Endothelial cell of umbilical vein (primary cell): ENCODE results near the gene MTCH2. TPM values are rescaled to one million over a fixed set of nuclear protein-coding genes. Genes with fewer than 3 reads are reported as not detected.

ENCODE experiments used
- Bru-seq: library from RNA; stranded (reverse); fragments of 400-500 nt; gene quantifications from one replicate; lab custom pipeline; 2021; lab: Mats Ljungman, UMichigan
- BruChase-seq, 2 experiments: library from RNA; stranded (reverse); fragments of 400-500 nt; gene quantifications; one replicate each; lab custom pipeline; 2021; lab: Mats Ljungman, UMichigan
- BruUV-seq: library from RNA; stranded (reverse); fragments of 400-500 nt; replicated peaks from 2 replicates; lab custom pipeline; 2021; lab: Mats Ljungman, UMichigan
- CTCF ChIA-PET: fragments of 300-600, 350-600 bp; sonication (Branson Sonifier 250); formaldehyde crosslinking; loops from one replicate; lab custom pipeline; 2021; ENCODE audit warnings: antibody characterized with exemption, inconsistent platforms; lab: Charles Lee
- POLR2A ChIA-PET: fragments of 300-600, 350-600 bp; sonication (Branson Sonifier 250); formaldehyde crosslinking; loops from one replicate; lab custom pipeline; 2021; ENCODE audit warnings: antibody characterized with exemption, inconsistent platforms; lab: Charles Lee
- DNase-seq: peaks from one replicate; pipeline ENCODE4 v3.0.0-alpha.2; 2011; ENCODE audit warnings: low read depth, low spot score
- FAIRE-seq: peaks from 2 replicates; lab custom pipeline; 2011; peaks lifted over from hg19 to GRCh38; lab: Jason Lieb, UNC
- H2AFZ ChIP-seq: 2 replicates; pipeline ENCODE4 v1.6.0; 2012; ENCODE audit warnings: low read depth, low read length, control low read depth, inconsistent platforms
- H3K27ac ChIP-seq: 2 replicates; pipeline ENCODE4 v1.5.1; 2011; ENCODE audit warnings: low read depth, mild to moderate bottlenecking, control low read depth, low read length, moderate library complexity; ENCODE audit not compliant: insufficient read depth
- H3K27me3 ChIP-seq, 2 experiments: 2 replicates each; pipeline versions ENCODE4 v1.6.0 to v1.6.1; 2011; ENCODE audit warnings: low read length in 2 of 2, mixed read lengths in 1 of 2; ENCODE audit not compliant: control insufficient read depth in 2 of 2, insufficient read depth in 2 of 2
- H3K36me3 ChIP-seq, 2 experiments: 2 replicates in 1 of 2; 3 replicates in 1 of 2; pipeline ENCODE4 v1.5.1; 2011; ENCODE audit warnings: low read length in 2 of 2, mild to moderate bottlenecking in 1 of 2, moderate library complexity in 1 of 2; ENCODE audit not compliant: control insufficient read depth in 2 of 2, insufficient read depth in 2 of 2; ENCODE audit errors: extremely low read depth in 1 of 2
- H3K4me1 ChIP-seq: 3 replicates; pipeline ENCODE4 v1.5.1; 2011; ENCODE audit warnings: mild to moderate bottlenecking, low read length; ENCODE audit not compliant: control insufficient read depth, insufficient read depth; ENCODE audit errors: extremely low read depth
- H3K4me2 ChIP-seq: 2 replicates; pipeline ENCODE4 v1.6.1; 2011; ENCODE audit warnings: low read length, control low read depth, mixed read lengths; ENCODE audit not compliant: insufficient read depth
- H3K4me3 ChIP-seq, 3 experiments: fragments of 200-600 bp in 1 of 3; sonication (generic), shearing (Covaris generic) in 1 of 3; replicated peaks in 1 of 3; 2 replicates each; pipeline ENCODE4 v1.5.1; 2011 to 2016; ENCODE audit warnings: control low read depth in 3 of 3, low read length in 3 of 3, mild to moderate bottlenecking in 2 of 3, inconsistent platforms in 1 of 3, low read depth in 1 of 3, moderate library complexity in 1 of 3; ENCODE audit not compliant: insufficient read depth in 1 of 3
- H3K79me2 ChIP-seq: 2 replicates; pipeline ENCODE4 v1.6.0; 2012; ENCODE audit warnings: low read length, inconsistent platforms; ENCODE audit not compliant: control insufficient read depth, insufficient read depth
- H3K9ac ChIP-seq: replicated peaks from 2 replicates; pipeline ENCODE3; 2011; ENCODE audit warnings: low read length, control low read depth; ENCODE audit not compliant: insufficient read depth; ENCODE audit errors: extremely low read depth
- H3K9me1 ChIP-seq: replicated peaks from 3 replicates; pipeline ENCODE4 v1.6.0; 2011; ENCODE audit warnings: mild to moderate bottlenecking, low read length; ENCODE audit not compliant: control insufficient read depth, insufficient read depth; ENCODE audit errors: extremely low read depth
- H3K9me3 ChIP-seq: replicated peaks from 2 replicates; pipeline ENCODE4 v1.5.1; 2012; ENCODE audit warnings: low read length, inconsistent platforms; ENCODE audit not compliant: control insufficient read depth, insufficient read depth
- H4K20me1 ChIP-seq: replicated peaks from 2 replicates; pipeline ENCODE3; 2011; ENCODE audit warnings: mild to moderate bottlenecking, low read length; ENCODE audit not compliant: control insufficient read depth, insufficient read depth; ENCODE audit errors: extremely low read depth
- EZH2 ChIP-seq: IDR thresholded peaks from 2 replicates; pipeline ENCODE4 v1.6.1; 2012; ENCODE audit warnings: borderline replicate concordance, low read depth, mild to moderate bottlenecking, moderate library complexity, low read length, inconsistent platforms; ENCODE audit not compliant: severe bottlenecking
- FOS ChIP-seq: IDR thresholded peaks from 2 replicates; pipeline ENCODE4 v1.6.1; 2011; ENCODE audit warnings: mild to moderate bottlenecking, low read length, moderate library complexity, borderline replicate concordance; ENCODE audit not compliant: insufficient read depth
- GATA2 ChIP-seq: IDR thresholded peaks from 2 replicates; pipeline ENCODE4 v1.7.0; 2011; ENCODE audit warnings: low read depth, mild to moderate bottlenecking, moderate library complexity, mixed read lengths, low read length; ENCODE audit not compliant: insufficient read length, insufficient read depth
- JUN ChIP-seq: IDR thresholded peaks from 2 replicates; pipeline ENCODE4 v1.6.1; 2011; ENCODE audit warnings: borderline replicate concordance, low read depth; ENCODE audit not compliant: insufficient read length, insufficient read depth
- MAX ChIP-seq: IDR thresholded peaks from 2 replicates; pipeline ENCODE4 v1.6.1; 2011; ENCODE audit not compliant: insufficient read depth, insufficient read length
- MYC ChIP-seq: IDR thresholded peaks from one replicate; pipeline ENCODE4 v1.6.1; 2011; ENCODE audit warnings: mild to moderate bottlenecking, low read depth, low read length
- POLR2A ChIP-seq: IDR thresholded peaks from 2 replicates; pipeline ENCODE4 v1.6.1; 2012; ENCODE audit warnings: low read depth, mild to moderate bottlenecking, control low read depth, low read length
- POLR2AphosphoS5 ChIP-seq: IDR thresholded peaks from 2 replicates; pipeline ENCODE4 v1.6.1; 2012; ENCODE audit warnings: low read depth, mild to moderate bottlenecking, control low read depth, low read length, moderate library complexity; ENCODE audit not compliant: insufficient read depth
- dilution Hi-C: fragments of 300-500 bp; cut with MboI; formaldehyde crosslinking; loops from one replicate; pipeline ENCODE4 v1.15.0; 2019; ENCODE audit warnings: low sequenced_read_pairs; ENCODE audit not compliant: extremely low pct_ligation_motif_present
- intact Hi-C: fragments of 100-400 bp; cut with micrococcal nuclease; formaldehyde crosslinking; loops from one replicate; pipeline ENCODE4 v1.10.0; 2022
- long read RNA-seq: library from polyadenylated mRNA; stranded (forward); transcript quantifications from one replicate; pipeline ENCODE4 v2.0.0, GENCODE V29; 2021
- polyA minus RNA-seq, 3 experiments: library from RNA; depleted of rRNA, polyadenylated mRNA; stranded (reverse); fragments of >200 nt; gene quantifications; 1 replicate in 1 of 3; 2 replicates in 2 of 3; pipeline ENCODE4 v1.2.3, GENCODE V29; 2011
- polyA plus RNA-seq, 4 experiments: library from polyadenylated mRNA; depleted of rRNA in 3 of 4; stranded (reverse) in 3 of 4; unstranded in 1 of 4; fragments of >200 nt; gene quantifications; 2 replicates each; pipeline versions ENCODE4 v1.2.1 to v1.2.3, GENCODE V29; 2011 to 2012; ENCODE audit warnings: missing spikeins in 1 of 4
- total RNA-seq: library from RNA; stranded (reverse); gene quantifications from 2 replicates; pipeline ENCODE4 v1.2.3, GENCODE V29; 2021
- TF ChIP-seq, protein P1 (sequence below), 2 donors: IDR thresholded peaks; 1 replicate in 1 of 2; 2 replicates in 1 of 2; pipeline ENCODE4 v1.5.1; 2011; ENCODE audit warnings: low read length in 2 of 2, mild to moderate bottlenecking in 2 of 2, moderate library complexity in 2 of 2, control low read depth in 1 of 2, inconsistent platforms in 1 of 2, low read depth in 1 of 2; ENCODE audit not compliant: insufficient read depth in 1 of 2; ENCODE audit errors: extremely low read depth in 1 of 2

The MTCH2 gene
- total RNA-seq (134 and 138 TPM in 2 replicates), polyA plus RNA-seq (111 and 144 TPM in 2 replicates), polyA minus RNA-seq (141 and 185 TPM in 2 replicates), Bru-seq, nascent RNA (percentile 79 among the genes with signal in this experiment), BruChase-seq, experiment 1, labeled RNA remaining after a 6-hour chase (percentile 82 among the genes with signal in this experiment), BruChase-seq, experiment 2, labeled RNA remaining after a 2-hour chase (percentile 85 among the genes with signal in this experiment)
- polyA plus RNA-seq (2011; cell fraction: cytosol; rRNA removed): 145 and 148 TPM in 2 replicates
- polyA plus RNA-seq (2011; cell fraction: nucleus; rRNA removed): 73.2 and 88.1 TPM in 2 replicates
- polyA plus RNA-seq (2012): 169 and 182 TPM in 2 replicates
- 114 TPM for polyA minus RNA-seq (2011; cell fraction: cytosol; rRNA and poly(A)+ RNA removed)
- polyA minus RNA-seq (2011; cell fraction: nucleus; rRNA and poly(A)+ RNA removed): 30.2 and 32.3 TPM in 2 replicates
- long read RNA-seq, transcript MTCH2-201 (13 exons, 2,587 nt): major isoform, 303 of 423 reads
- long read RNA-seq, partial matches to known transcripts: 13 of 423 reads
- long read RNA-seq, other reads (novel, unspliced or antisense): 107 of 423 reads

GRCh38 chr11:47642099-47642855, at the start of gene MTCH2:
TSS of gene MTCH2 (minus strand) at chr11:47642559. CDS start at chr11:47642465, 94 bp downstream.
- Histone ChIP-seq H4K20me1 (no peaks in the 10 kb centered on the region), H3K79me2 (peaks cover 23% of the 10 kb centered on the region), H3K9me3 (no peaks in the 10 kb centered on the region), H3K36me3 (peaks cover 0 to 1% of the 10 kb centered on the region in 2 experiments), H3K4me1 (peaks cover 11% of the 10 kb centered on the region), H2AFZ (peak within 1 kb of the TSS; percentile 97), H3K4me2 (peak within 1 kb of the TSS; percentile 95), H3K9me1 (no peaks in the 10 kb centered on the region), H3K27me3 (no peaks in the 10 kb centered on the region), H3K4me3 (peak within 1 kb of the TSS; percentile 70 to 95 (median 93)), H3K9ac (peak within 1 kb of the TSS; percentile 98), H3K27ac (peak within 1 kb of the TSS; percentile 75)
- TF ChIP-seq MYC (no peak), POLR2A (peak; percentile 93), MAX (peak; percentile 86), JUN (no peak), GATA2 (no peak), POLR2AphosphoS5 (peak; percentile 85), EZH2 (no peak), FOS (no peak)
- TF ChIP-seq, protein P1, sequence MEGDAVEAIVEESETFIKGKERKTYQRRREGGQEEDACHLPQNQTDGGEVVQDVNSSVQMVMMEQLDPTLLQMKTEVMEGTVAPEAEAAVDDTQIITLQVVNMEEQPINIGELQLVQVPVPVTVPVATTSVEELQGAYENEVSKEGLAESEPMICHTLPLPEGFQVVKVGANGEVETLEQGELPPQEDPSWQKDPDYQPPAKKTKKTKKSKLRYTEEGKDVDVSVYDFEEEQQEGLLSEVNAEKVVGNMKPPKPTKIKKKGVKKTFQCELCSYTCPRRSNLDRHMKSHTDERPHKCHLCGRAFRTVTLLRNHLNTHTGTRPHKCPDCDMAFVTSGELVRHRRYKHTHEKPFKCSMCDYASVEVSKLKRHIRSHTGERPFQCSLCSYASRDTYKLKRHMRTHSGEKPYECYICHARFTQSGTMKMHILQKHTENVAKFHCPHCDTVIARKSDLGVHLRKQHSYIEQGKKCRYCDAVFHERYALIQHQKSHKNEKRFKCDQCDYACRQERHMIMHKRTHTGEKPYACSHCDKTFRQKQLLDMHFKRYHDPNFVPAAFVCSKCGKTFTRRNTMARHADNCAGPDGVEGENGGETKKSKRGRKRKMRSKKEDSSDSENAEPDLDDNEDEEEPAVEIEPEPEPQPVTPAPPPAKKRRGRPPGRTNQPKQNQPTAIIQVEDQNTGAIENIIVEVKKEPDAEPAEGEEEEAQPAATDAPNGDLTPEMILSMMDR (IDR thresholded peaks at IDR 0.05; ENCODE audit: extremely low read depth in 1 of 2, insufficient read depth in 1 of 2, low read depth in 1 of 2, low read length in 2 of 2): peak in 1 of 2 donors; percentile 11
- peak; percentile 98 for DNase-seq
- FAIRE-seq: peak; percentile 79
- dilution Hi-C loops: no loop called here
- CTCF ChIA-PET: interaction anchor here (0.8 kb wide), 1 partner anchor 73 kb away, joined by 3 read pairs; the partner anchor contains the start of gene AGBL2
- POLR2A ChIA-PET: no interaction called here
- intact Hi-C loops: loop anchor here (1.0 to 5.0 kb wide), 3 partner anchors 73 to 210 kb away; partner anchors contain the start of genes AGBL2 and FNBP4
- BruUV-seq: no TSS peak
